HepG2 (cell line): ENCODE results near the gene ERICH3. TPM values are rescaled to one million over a fixed set of nuclear protein-coding genes. Genes with fewer than 3 reads are reported as not detected.

Source experiments
- ATAC-seq: fragments of 200-7000 bp; cut with Tn5 transposase; 3 replicates; pipeline ENCODE4 v1.9.1; 2020; ENCODE audit warnings: mild to moderate bottlenecking, moderate library complexity
- BruUV-seq: library from RNA; stranded (reverse); fragments of 400-500 nt; replicated peaks from 2 replicates; lab custom pipeline; 2021; lab: Mats Ljungman, UMichigan
- CTCF ChIA-PET: fragments of 300-600 bp; formaldehyde crosslinking; extraction: SDS; loops from one replicate; lab custom pipeline; 2021; ENCODE audit warnings: low total read pairs, inconsistent platforms, low intra/inter-chr PET ratio; lab: Yijun Ruan, JAX
- POLR2A ChIA-PET: fragments of 350-600 bp; sonication (Branson Sonifier 250); formaldehyde crosslinking; loops from one replicate; lab custom pipeline; 2020; ENCODE audit warnings: antibody characterized with exemption, inconsistent platforms; lab: Yijun Ruan, JAX
- DNase-seq: peaks from one replicate; pipeline ENCODE4 v3.0.0-alpha.2; 2015; ENCODE audit warnings: low spot score
- FAIRE-seq: peaks from 3 replicates; lab custom pipeline; 2011; peaks lifted over from hg19 to GRCh38; lab: Jason Lieb, UNC
- H2AFZ ChIP-seq: one replicate; pipeline ENCODE4 v1.6.1; 2011; ENCODE audit warnings: low read length, inconsistent platforms
- H3K27ac ChIP-seq: fragments of 300-600 bp; 3 replicates; pipeline ENCODE4 v1.8.0; 2011; ENCODE audit warnings: mixed run types, mild to moderate bottlenecking, mixed read lengths, low read length, inconsistent platforms; ENCODE audit not compliant: insufficient read depth; ENCODE audit errors: extremely low read length
- H3K27me3 ChIP-seq, 2 experiments: fragments of 200-600 bp in 1 of 2; 2 replicates in 1 of 2; 3 replicates in 1 of 2; pipeline versions ENCODE4 v1.6.0 to v1.8.0; 2011; ENCODE audit warnings: low read length in 2 of 2, mild to moderate bottlenecking in 2 of 2, moderate library complexity in 2 of 2, inconsistent platforms in 1 of 2; ENCODE audit not compliant: insufficient read depth in 2 of 2, control insufficient read depth in 1 of 2
- H3K36me3 ChIP-seq, 2 experiments: fragments of 200-600 bp in 1 of 2; replicated peaks in 1 of 2; 2 replicates in 1 of 2; 3 replicates in 1 of 2; pipeline versions ENCODE4 v1.5.1 to v1.8.0; 2011; ENCODE audit warnings: low read length in 2 of 2, inconsistent platforms in 1 of 2; ENCODE audit not compliant: insufficient read depth in 2 of 2, control insufficient read depth in 1 of 2
- H3K4me1 ChIP-seq: 2 replicates; pipeline ENCODE4 v1.5.1; 2012; ENCODE audit warnings: low read length, inconsistent platforms; ENCODE audit not compliant: insufficient read depth
- H3K4me2 ChIP-seq: 2 replicates; pipeline ENCODE4 v1.6.0; 2011; ENCODE audit warnings: low read depth, low read length, inconsistent platforms
- H3K4me3 ChIP-seq, 3 experiments: fragments of 200-600 bp in 1 of 3; sonication (generic), shearing (Covaris generic) in 1 of 3; replicated peaks in 1 of 3; 2 replicates each; pipeline ENCODE4 v1.5.1; 2011 to 2016; ENCODE audit warnings: low read length in 3 of 3, inconsistent platforms in 2 of 3, low read depth in 2 of 3, mild to moderate bottlenecking in 2 of 3, control low read depth in 1 of 3, mixed read lengths in 1 of 3; ENCODE audit not compliant: insufficient read depth in 1 of 3
- H3K79me2 ChIP-seq: one replicate; pipeline ENCODE4 v1.6.1; 2011; ENCODE audit warnings: low read length, inconsistent platforms; ENCODE audit not compliant: insufficient read depth
- H3K9ac ChIP-seq: 2 replicates; pipeline ENCODE4 v1.6.0; 2011; ENCODE audit warnings: mild to moderate bottlenecking, low read depth, low read length, inconsistent platforms; ENCODE audit not compliant: insufficient read depth
- H3K9me3 ChIP-seq: 2 replicates; pipeline ENCODE4 v1.5.1; 2012; ENCODE audit warnings: mild to moderate bottlenecking, low read length
- H4K20me1 ChIP-seq: 2 replicates; pipeline ENCODE4 v1.6.0; 2011; ENCODE audit warnings: inconsistent platforms, mild to moderate bottlenecking, low read length, moderate library complexity; ENCODE audit not compliant: insufficient read depth
- AGO2 ChIP-seq: fragments of 200-400 bp; formaldehyde crosslinking; optimal IDR thresholded peaks from 2 replicates; pipeline ENCODE3; 2017; ENCODE audit warnings: mild to moderate bottlenecking, low read depth, low read length, moderate library complexity
- BRCA1 ChIP-seq: sonication (generic); formaldehyde crosslinking; IDR thresholded peaks from 2 replicates; pipeline ENCODE4 v1.4.0; 2020; ENCODE audit warnings: missing genetic modification reagents
- DR1 ChIP-seq: sonication (generic); formaldehyde crosslinking; IDR thresholded peaks from 2 replicates; pipeline ENCODE4 v1.8.0; 2021; ENCODE audit warnings: mild to moderate bottlenecking, missing genetic modification reagents, inconsistent platforms
- IRF1 ChIP-seq: sonication (generic); formaldehyde crosslinking; IDR thresholded peaks from 2 replicates; pipeline ENCODE4 v1.4.0; 2020; ENCODE audit warnings: low read depth, mild to moderate bottlenecking, missing genetic modification reagents
- NR2C2 ChIP-seq: sonication (generic); formaldehyde crosslinking; IDR thresholded peaks from 2 replicates; pipeline ENCODE4 v1.4.0; 2020; ENCODE audit warnings: missing genetic modification reagents, mild to moderate bottlenecking, moderate library complexity, borderline replicate concordance
- RBFOX2 ChIP-seq: fragments of 200-400 bp; formaldehyde crosslinking; IDR thresholded peaks from 2 replicates; pipeline ENCODE4 v1.6.1; 2017; ENCODE audit warnings: low read depth, mild to moderate bottlenecking, low read length
- SALL1 ChIP-seq: sonication (generic); formaldehyde crosslinking; IDR thresholded peaks from 2 replicates; pipeline ENCODE4 v1.8.0; 2022; ENCODE audit warnings: mild to moderate bottlenecking, missing genetic modification reagents
- TRIM22 ChIP-seq: fragments of 450-650 bp; IDR thresholded peaks from 2 replicates; pipeline ENCODE4 v1.6.1; 2017
- ZNF20 ChIP-seq: sonication (generic); formaldehyde crosslinking; IDR thresholded peaks from 2 replicates; pipeline ENCODE4 v1.4.0; 2020; ENCODE audit warnings: mild to moderate bottlenecking, moderate library complexity, missing genetic modification reagents
- ZNF414 ChIP-seq: sonication (generic); formaldehyde crosslinking; IDR thresholded peaks from 2 replicates; pipeline ENCODE4 v1.5.0; 2020; ENCODE audit warnings: missing genetic modification reagents
- ZNF776 ChIP-seq: sonication (generic); formaldehyde crosslinking; IDR thresholded peaks from 2 replicates; pipeline ENCODE4 v1.4.0; 2020; ENCODE audit warnings: mild to moderate bottlenecking, missing genetic modification reagents
- WGBS: methylation state at CpG from one replicate; pipeline ENCODE4 v1.1.6; 2017; ENCODE audit warnings: low lambda C conversion rate; 5-methylcytosine and 5-hydroxymethylcytosine counted together
- in situ Hi-C: cut with HindIII; loops from 2 replicates; pipeline ENCODE4 v1.10.0; 2017; ENCODE audit warnings: low pct_unique_long_range_greater_than_20kb; ENCODE audit not compliant: extremely low pct_ligation_motif_present
- intact Hi-C: fragments of 100-400 bp; cut with micrococcal nuclease; formaldehyde crosslinking; loops from one replicate; pipeline ENCODE4 v1.10.0; 2022; ENCODE audit not compliant: unreplicated experiment
- polyA plus RNA-seq, 8 experiments: library from polyadenylated mRNA; depleted of rRNA in 3 of 8; stranded (reverse) in 7 of 8; unstranded in 1 of 8; fragments of >200 nt; fragmentation: Illumina TruSeq in 4 of 8; extraction: Trizol in 4 of 8; gene quantifications; 2 replicates each; pipeline versions ENCODE4 v1.2.1 to v1.2.3, GENCODE V29; 2011 to 2016; ENCODE audit warnings: low read depth in 4 of 8, missing spikeins in 1 of 8, mixed read lengths in 1 of 8; ENCODE audit not compliant: insufficient read depth in 1 of 8
- total RNA-seq, 5 experiments: library from RNA; depleted of rRNA; stranded (reverse); fragments of >200 nt; fragmentation: Illumina TruSeq; extraction: Trizol; gene quantifications; 2 replicates each; pipeline ENCODE4 v1.2.3, GENCODE V29; 2016; ENCODE audit warnings: low read depth in 1 of 5
- TF ChIP-seq, protein P1 (sequence below): sonication (generic); formaldehyde crosslinking; IDR thresholded peaks from 2 replicates; pipeline ENCODE4 v1.4.0; 2020; ENCODE audit warnings: missing genetic modification reagents, mild to moderate bottlenecking, borderline replicate concordance

ERICH3 gene
- total and polyA plus RNA-seq, 2 of the 13 experiments (the other 11 are each of a cell fraction or from before 2014, with no cell fraction given), result 0.03 TPM; not detected in 1

GRCh38 chr1:74681449-74681848 is 7.9 kb upstream of the ERICH3 start:
- POLR2A ChIA-PET, result no interaction called here
- H3K4me1 ChIP-seq, result no peaks in the 10 kb centered on the region
- BruUV-seq, result no TSS peak
- no peak overlapping the region for H3K9ac ChIP-seq
- ATAC-seq (no peak), DNase-seq (no peak), FAIRE-seq (no peak)
- CTCF ChIA-PET, result no interaction called here
- no peaks in the 10 kb centered on the region for H3K27me3 ChIP-seq
- 31% methylated on average over 4 of the region's 4 CpGs for WGBS
- no peak overlapping the region for H2AFZ ChIP-seq
- no peaks in the 10 kb centered on the region for H3K9me3 ChIP-seq
- H3K4me2 ChIP-seq, result no peak overlapping the region
- H3K27ac ChIP-seq, result no peak overlapping the region
- H3K36me3 ChIP-seq, result no peaks in the 10 kb centered on the region
- TF ChIP-seq, protein P1, sequence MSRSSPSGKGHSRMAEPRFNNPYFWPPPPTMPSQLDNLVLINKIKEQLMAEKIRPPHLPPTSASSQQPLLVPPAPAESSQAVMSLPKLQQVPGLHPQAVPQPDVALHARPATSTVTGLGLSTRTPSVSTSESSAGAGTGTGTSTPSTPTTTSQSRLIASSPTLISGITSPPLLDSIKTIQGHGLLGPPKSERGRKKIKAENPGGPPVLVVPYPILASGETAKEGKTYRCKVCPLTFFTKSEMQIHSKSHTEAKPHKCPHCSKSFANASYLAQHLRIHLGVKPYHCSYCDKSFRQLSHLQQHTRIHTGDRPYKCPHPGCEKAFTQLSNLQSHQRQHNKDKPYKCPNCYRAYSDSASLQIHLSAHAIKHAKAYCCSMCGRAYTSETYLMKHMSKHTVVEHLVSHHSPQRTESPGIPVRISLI (CRISPR knock-in tag), result no peak
- TF ChIP-seq ZNF414 (CRISPR knock-in tag) (no peak), NR2C2 (CRISPR knock-in tag) (no peak), RBFOX2 (no peak), BRCA1 (no peak), DR1 (CRISPR knock-in tag) (no peak), TRIM22 (no peak), AGO2 (no peak), ZNF776 (CRISPR knock-in tag) (no peak), IRF1 (CRISPR knock-in tag) (no peak), SALL1 (CRISPR knock-in tag) (no peak), ZNF20 (CRISPR knock-in tag) (no peak)
- TF ChIP-seq, all 625 proteins: peak for 0
- Histone ChIP-seq H4K20me1 (no peaks in the 10 kb centered on the region), H3K79me2 (no peaks in the 10 kb centered on the region), H3K4me3 (no peak overlapping the region)
- intact Hi-C loops, result loop anchor here (10.0 kb wide), 1 partner anchor 177 kb away; no protein-coding TSS in a partner anchor
- in situ Hi-C loops, result loop anchor here (25.0 kb wide), 1 partner anchor 844 kb away; no protein-coding TSS in a partner anchor
